Lower leg skin (tissue), 4 donors: ENCODE measurements around the gene KCNE3. TPM values are rescaled to one million over a fixed set of nuclear protein-coding genes. Genes with fewer than 3 reads are reported as not detected.

ENCODE experiments used
- DNase-seq, 2 donors: peaks; one replicate each; pipeline ENCODE4 v3.0.0-alpha.2; 2019; ENCODE audit warnings: low spot score in 2 of 2
- H3K4me3 ChIP-seq: fragments of 200-600 bp; sonication (generic); 2 replicates; pipeline ENCODE4 v1.5.1; 2017; ENCODE audit warnings: mild to moderate bottlenecking, low read depth; ENCODE audit not compliant: poor library complexity, severe bottlenecking
- CTCF ChIP-seq, 3 donors: fragments of 450-650 bp; IDR thresholded peaks; one replicate each; pipeline ENCODE4 v1.5.1; 2016; ENCODE audit warnings: antibody characterized with exemption in 3 of 3, mild to moderate bottlenecking in 3 of 3, moderate library complexity in 2 of 3
- POLR2A ChIP-seq, 2 donors: fragments of 450-650 bp; IDR thresholded peaks; one replicate each; pipeline ENCODE4 v1.6.1; 2016 to 2017; ENCODE audit warnings: antibody characterized with exemption in 2 of 2, mild to moderate bottlenecking in 1 of 2, moderate library complexity in 1 of 2
- WGBS, 2 donors: methylation state at CpG; one replicate each; pipeline ENCODE4 v1.1.5; 2018; 5-methylcytosine and 5-hydroxymethylcytosine counted together
- intact Hi-C: fragments of 100-400 bp; cut with DNase I; formaldehyde crosslinking; loops from one replicate; pipeline ENCODE4 v1.15.0; 2023; ENCODE audit warnings: low total_unique reads
- total RNA-seq, 4 donors: library from RNA; depleted of rRNA; stranded (reverse); fragments of >200 nt; gene quantifications; one replicate each; pipeline ENCODE4 v1.1.0, GENCODE V29; 2016

Gene KCNE3
- total RNA-seq, 4 donors from 2014 or later = 0.08 to 2.0 (median 1.9) TPM; not detected in 1

- intact Hi-C loops = loop anchor here (10.0 kb wide), 1 partner anchor 192 kb away; no protein-coding TSS in a partner anchor
- no peak for DNase-seq
- no peak for TF ChIP-seq CTCF (IDR thresholded peaks at IDR 0.05)
- TF ChIP-seq POLR2A (IDR thresholded peaks at IDR 0.05) = no peak
Measured at GRCh38 chr11:74446532-74446938, 20.8 kb downstream of the KCNE3 start.

GRCh38 chr11:74444173-74444826 lies 23.0 kb downstream of the KCNE3 start:
- H3K4me3 ChIP-seq = no peak overlapping the region
- intact Hi-C loops = loop anchor here (10.0 kb wide), 1 partner anchor 189 kb away; no protein-coding TSS in a partner anchor
- WGBS, 2 donors = 60 to 73% methylated on average over 9 of the region's 9 CpGs
- no peak for TF ChIP-seq CTCF (IDR thresholded peaks at IDR 0.05)
- TF ChIP-seq POLR2A (IDR thresholded peaks at IDR 0.05) = no peak
- no peak for DNase-seq

More at GRCh38 chr11:74446532-74446938, 20.8 kb downstream of the KCNE3 start:
- H3K4me3 ChIP-seq = no peak overlapping the region
- 55 to 59% methylated on average over 1 of the region's 1 CpG for WGBS, 2 donors

GRCh38 chr11:74443071-74443864 lies 24.1 kb downstream of the KCNE3 start:
- WGBS, 2 donors = 57 to 59% methylated on average over 8 of the region's 8 CpGs
- intact Hi-C loops = loop anchor here (10.0 kb wide), 1 partner anchor 188 kb away; no protein-coding TSS in a partner anchor
- DNase-seq = no peak

DNA sequence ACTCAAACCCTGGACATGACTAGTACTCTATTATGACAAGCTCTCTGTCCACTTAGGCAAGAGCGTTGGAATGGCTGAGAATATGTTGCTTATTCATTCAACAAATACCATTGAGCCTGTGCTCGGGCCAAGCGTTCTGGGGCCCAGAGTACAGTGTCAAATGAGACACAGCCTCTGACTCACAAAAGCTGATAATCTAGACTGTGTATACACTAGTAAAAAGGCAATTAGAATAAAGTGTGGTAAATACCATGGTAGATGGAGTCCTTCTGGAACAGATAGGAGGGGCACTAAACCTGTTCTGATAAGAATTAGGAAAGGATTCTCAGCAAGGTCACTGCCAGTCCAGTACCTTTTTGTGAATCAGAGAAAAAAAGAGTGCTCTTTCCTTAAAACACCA lies 24.7 kb downstream of the KCNE3 start:
- DNase-seq = no peak
- H3K4me3 ChIP-seq = no peak overlapping the region
- intact Hi-C loops = loop anchor here (10.0 kb wide), 1 partner anchor 188 kb away; no protein-coding TSS in a partner anchor

More at GRCh38 chr11:74443071-74443864, 24.1 kb downstream of the KCNE3 start:
- TF ChIP-seq POLR2A (IDR thresholded peaks at IDR 0.05) (no peak), CTCF (IDR thresholded peaks at IDR 0.05) (no peak)
- no peak overlapping the region for H3K4me3 ChIP-seq

DNA sequence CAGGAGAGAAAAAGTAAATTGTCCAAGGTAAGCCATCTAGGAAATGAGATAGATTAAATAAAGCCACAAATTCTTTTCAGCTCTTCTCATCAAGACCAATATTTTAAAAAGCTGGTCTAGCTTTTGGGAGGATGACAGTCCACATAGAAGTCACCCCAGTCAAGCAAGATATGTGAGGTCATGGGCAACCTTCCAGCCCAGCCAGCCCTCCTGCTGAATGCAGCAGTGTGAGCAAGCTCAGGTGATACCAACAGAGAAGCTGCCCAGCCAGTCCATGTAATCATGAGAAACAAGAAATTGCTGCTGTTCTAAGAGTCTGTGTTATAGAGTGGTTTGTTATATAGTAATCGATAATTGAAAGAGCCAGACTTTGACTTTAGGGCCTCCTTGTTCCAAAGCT lies 28.7 kb downstream of the KCNE3 start:
- no peak for DNase-seq
- intact Hi-C loops = no loop called here
- WGBS, 2 donors = 93 to 97% methylated on average over 1 of the region's 1 CpG
- TF ChIP-seq POLR2A (IDR thresholded peaks at IDR 0.05) (no peak), CTCF (IDR thresholded peaks at IDR 0.05) (no peak)
- H3K4me3 ChIP-seq = no peak overlapping the region

More for the DNA sequence above, 24.7 kb downstream of the KCNE3 start:
- TF ChIP-seq POLR2A (IDR thresholded peaks at IDR 0.05) (no peak), CTCF (IDR thresholded peaks at IDR 0.05) (no peak)
- 73 to 78% methylated on average over 3 of the region's 3 CpGs for WGBS, 2 donors
